Heart left ventricle (tissue), 16 donors: ENCODE results near the gene RALGAPA1. TPM values are rescaled to one million over a fixed set of nuclear protein-coding genes. Genes with fewer than 3 reads are reported as not detected.
A peak's percentile ranks its signal among the peaks of the same experiment; 100 is the strongest.
"Not testable (repeated sequence)": the region's sequence is repeated elsewhere in the genome, so short reads cannot be mapped to it uniquely, and the experiment has no call there.

Experiments used
- ATAC-seq, 4 donors: fragments of 200-7000 bp; cut with Tn5 transposase; one replicate each; pipeline ENCODE4 v1.9.1; 2020 to 2022; ENCODE audit warnings: moderate library complexity in 4 of 4, mild to moderate bottlenecking in 3 of 4, moderate number of reproducible peaks in 1 of 4
- DNase-seq, 5 donors: peaks; one replicate each; pipeline ENCODE4 v3.0.0-alpha.2; 2020
- H3K27ac ChIP-seq, 12 donors: fragments of 200-600 bp; sonication (generic) in 4 of 12; one replicate each; pipeline versions ENCODE4 v1.5.0 to v1.8.0; 2016 to 2022; ENCODE audit warnings: mild to moderate bottlenecking in 2 of 12
- H3K27me3 ChIP-seq, 9 donors: fragments of 200-600 bp; sonication (generic) in 2 of 9; one replicate each; pipeline versions ENCODE4 v1.5.1 to v1.8.0; 2016 to 2022; ENCODE audit warnings: mild to moderate bottlenecking in 3 of 9
- H3K36me3 ChIP-seq, 9 donors: fragments of 200-600 bp; sonication (generic) in 2 of 9; one replicate each; pipeline versions ENCODE4 v1.5.0 to v1.8.0; 2018 to 2022; ENCODE audit warnings: mild to moderate bottlenecking in 2 of 9
- H3K4me1 ChIP-seq, 12 donors: fragments of 200-600 bp; sonication (generic) in 4 of 12; one replicate each; pipeline versions ENCODE4 v1.5.0 to v1.8.0; 2016 to 2022; ENCODE audit warnings: mild to moderate bottlenecking in 3 of 12
- H3K4me3 ChIP-seq, 12 donors: fragments of 200-600 bp; sonication (generic) in 4 of 12; one replicate each; pipeline versions ENCODE4 v1.5.0 to v1.8.0; 2017 to 2022; ENCODE audit warnings: mild to moderate bottlenecking in 9 of 12, moderate library complexity in 4 of 12
- H3K9me3 ChIP-seq, 12 donors: fragments of 200-600 bp; sonication (generic) in 4 of 12; one replicate each; pipeline versions ENCODE4 v1.5.0 to v1.8.0; 2016 to 2022; ENCODE audit warnings: mild to moderate bottlenecking in 1 of 12
- CTCF ChIP-seq, 12 donors: fragments of 200-600 bp; sonication (generic) in 4 of 12; IDR thresholded peaks; one replicate each; pipeline versions ENCODE4 v1.5.0 to v1.8.0; 2018 to 2022; ENCODE audit warnings: antibody characterized with exemption in 12 of 12, mild to moderate bottlenecking in 5 of 12
- POLR2A ChIP-seq, 2 donors: fragments of 450-650 bp; IDR thresholded peaks; one replicate each; pipeline ENCODE4 v1.6.1; 2017; ENCODE audit warnings: antibody characterized with exemption in 2 of 2, mild to moderate bottlenecking in 2 of 2, moderate library complexity in 2 of 2
- WGBS, 4 donors: extraction: QIAGEN DNeasy Blood & Tissue Kit in 2 of 4; methylation state at CpG; one replicate each; pipeline versions ENCODE4 v1.1.5 to v1.1.7; 2013 to 2018; 5-methylcytosine and 5-hydroxymethylcytosine counted together
- intact Hi-C, 10 donors: fragments of 100-400 bp; cut with DNase I; formaldehyde crosslinking; loops; one replicate each; pipeline versions ENCODE4 v1.11.1 to v1.14.2; 2022
- polyA plus RNA-seq, 2 donors: library from polyadenylated mRNA; stranded (reverse); fragments of 200-250 nt; gene quantifications; one replicate each; pipeline ENCODE4 v1.2.3, GENCODE V29; 2013
- total RNA-seq, 9 donors: library from RNA; depleted of rRNA in 2 of 9; stranded (reverse); fragments of >200 nt in 2 of 9; fragmentation: NEBNext Ultra II Directional in 3 of 9; extraction: Animal tissue kit (Norgen Biotek cat#: 25700) in 3 of 9; gene quantifications; one replicate each; pipeline versions ENCODE4 v1.1.0 to v1.2.4, GENCODE V29; 2016 to 2023
- donor health status: ischemic (EF 13 %, LVEDD 7.1; RV severe dilation, severe dysfunction).
- donor health status: healthy with polysubstance abuse.
- donor health status: DM: no; HTN: yes; CAD: no.
- donor health status: DM: no; HTN: no; CAD: no.
- donor health status: ischemic (EF 25% LVEDD 6.9; RV normal size, moderate dysfunction).
- donor health status: ischemic (EF 25% LVEDD 5.7; RV mildly dilated, moderate dysfunction).
- donor health status: healthy.
- donor health status: DM: yes; HTN: yes; CAD: no.
- donor health status: ischemic (EF 35%, LVEDD 5.7; RV mildly dilated, moderate dysfunction).
- donor health status: nonischemic (EF 11% LVEDD 7.7; RV severe dilation, severe dysfunction).
- donor health status: DM: yes; HTN: yes; CAD: no.
- donor health status: PGD.
- donor health status: ischemic (EF 29% LVEDD 5.4; RV normal size, mild dysfunction).
- donor health status: nonischemic (EF 23%, LVEDD 6.1; RV moderate dilation, normal function).

Gene RALGAPA1
- total and polyA plus RNA-seq, 11 donors: 9.9 to 43.0 (median 27.8) TPM

DNA sequence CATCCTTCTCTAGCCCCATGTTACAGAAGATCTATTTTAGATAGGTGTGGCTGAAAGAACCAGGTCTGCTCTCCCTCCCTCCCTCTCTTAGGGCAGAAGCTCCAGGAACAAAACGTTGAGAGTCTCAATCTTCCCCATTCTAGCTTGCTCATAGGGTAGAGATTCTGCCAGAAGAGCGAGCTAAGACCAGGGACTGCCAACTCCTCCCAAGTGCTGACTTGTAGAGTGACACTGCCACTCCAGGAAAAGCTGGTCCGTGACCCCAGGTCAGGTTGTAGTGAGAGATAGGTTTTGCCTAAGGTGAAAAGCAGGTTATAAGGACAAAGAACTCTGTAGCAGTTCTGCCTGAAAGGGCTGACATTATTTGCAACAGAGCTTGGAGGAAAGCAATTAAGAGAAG lies 201.7 kb downstream of the RALGAPA1 start:
- intact Hi-C loops: no loop called here
- no peak overlapping the region for H3K27ac ChIP-seq
- H3K4me3 ChIP-seq: no peak overlapping the region
- H3K36me3 ChIP-seq: peaks cover 0 to 63% (median 21%) of the 10 kb centered on the region in 9 donors
- H3K27me3 ChIP-seq: no peaks in the 10 kb centered on the region
- WGBS, 4 donors: 47 to 56% (median 50%) methylated on average over 3 of the region's 3 CpGs
- TF ChIP-seq CTCF (IDR thresholded peaks at IDR 0.05): no peak
- TF ChIP-seq POLR2A (IDR thresholded peaks at IDR 0.05): no peak
- ATAC-seq (peak in 2 of 4 donors; percentile 18 to 46), DNase-seq (no peak)
- H3K9me3 ChIP-seq: no peaks in the 10 kb centered on the region
- peaks cover 0 to 7% (median 0%) of the 10 kb centered on the region in 12 donors for H3K4me1 ChIP-seq

GRCh38 chr14:35600253-35600652 lies 208.8 kb downstream of the RALGAPA1 start:
- Histone ChIP-seq H3K36me3 (peaks cover 0 to 95% (median 27%) of the 10 kb centered on the region in 9 donors), H3K4me1 (no peaks in the 10 kb centered on the region), H3K4me3 (no peak overlapping the region), H3K27ac (no peak overlapping the region), H3K27me3 (no peaks in the 10 kb centered on the region), H3K9me3 (peaks cover 0 to 12% (median 0%) of the 10 kb centered on the region in 12 donors)
- DNase-seq (no peak), ATAC-seq (no peak)
- TF ChIP-seq POLR2A (IDR thresholded peaks at IDR 0.05) (no peak), CTCF (IDR thresholded peaks at IDR 0.05) (no peak)
- 95 to 100% (median 96%) methylated on average over 1 of the region's 1 CpG for WGBS, 4 donors
- intact Hi-C loops: no loop called here

- Histone ChIP-seq H3K27me3 (no peaks in the 10 kb centered on the region), H3K9me3 (peaks cover 0 to 26% (median 0%) of the 10 kb centered on the region in 12 donors), H3K4me1 (no peaks in the 10 kb centered on the region), H3K27ac (no peak overlapping the region), H3K4me3 (no peak overlapping the region), H3K36me3 (peaks cover 0 to 72% (median 12%) of the 10 kb centered on the region in 9 donors)
- no peak for TF ChIP-seq CTCF (IDR thresholded peaks at IDR 0.05)
- no peak for TF ChIP-seq POLR2A (IDR thresholded peaks at IDR 0.05)
- intact Hi-C loops: no loop called here
- DNase-seq: no peak
- 79 to 88% (median 82%) methylated on average over 2 of the region's 2 CpGs for WGBS, 4 donors
- no peak for ATAC-seq
Measured at GRCh38 chr14:35594616-35595015, 214.5 kb downstream of the RALGAPA1 start.

GRCh38 chr14:35587373-35587772 lies 221.7 kb downstream of the RALGAPA1 start:
- H3K27me3 ChIP-seq, DNase-seq, intact Hi-C loops, H3K4me3 ChIP-seq, H3K9me3 ChIP-seq, ATAC-seq, H3K4me1 ChIP-seq, H3K27ac ChIP-seq: not testable (repeated sequence)
- 87 to 100% (median 99%) methylated on average over 3 of the region's 3 CpGs for WGBS, 4 donors
- peaks cover 0 to 62% (median 5%) of the 10 kb centered on the region in 9 donors for H3K36me3 ChIP-seq

- peaks cover 0 to 5% (median 0%) of the 10 kb centered on the region in 12 donors for H3K4me1 ChIP-seq
- peak in 1 of 4 donors; percentile 69 for ATAC-seq
- no peak overlapping the region for H3K4me3 ChIP-seq
- H3K27me3 ChIP-seq: no peaks in the 10 kb centered on the region
- no peak for TF ChIP-seq CTCF (IDR thresholded peaks at IDR 0.05)
- TF ChIP-seq POLR2A (IDR thresholded peaks at IDR 0.05): no peak
- H3K9me3 ChIP-seq: no peaks in the 10 kb centered on the region
- peaks cover 0 to 15% (median 0%) of the 10 kb centered on the region in 9 donors for H3K36me3 ChIP-seq
- no peak for DNase-seq
- intact Hi-C loops: no loop called here
- H3K27ac ChIP-seq: no peak overlapping the region
Measured at GRCh38 chr14:35578639-35579038, 230.5 kb downstream of the RALGAPA1 start.
